Adipocyte (in vitro differentiated cells): ENCODE results near the gene MFNG.

ENCODE experiments used
- DNase-seq: peaks from one replicate; pipeline ENCODE4 v3.0.0-alpha.2; 2015; ENCODE audit warnings: low read depth
- H3K27me3 ChIP-seq: replicated peaks from 2 replicates; pipeline ENCODE4 v1.7.0; 2013; ENCODE audit warnings: mild to moderate bottlenecking, low read length, moderate library complexity; ENCODE audit not compliant: control insufficient read depth, insufficient read depth
- H3K36me3 ChIP-seq: 2 replicates; pipeline ENCODE4 v1.7.0; 2013; ENCODE audit warnings: low read length, mild to moderate bottlenecking, moderate library complexity; ENCODE audit not compliant: control insufficient read depth, insufficient read depth, severe bottlenecking
- H3K4me1 ChIP-seq: 2 replicates; pipeline ENCODE4 v1.7.0; 2013; ENCODE audit warnings: mild to moderate bottlenecking, low read length, moderate library complexity; ENCODE audit not compliant: control insufficient read depth, insufficient read depth
- H3K4me3 ChIP-seq: 2 replicates; pipeline ENCODE4 v1.7.0; 2013; ENCODE audit warnings: mild to moderate bottlenecking, low read length, moderate library complexity
- H3K9ac ChIP-seq: 2 replicates; pipeline ENCODE4 v1.7.0; 2013; ENCODE audit warnings: mild to moderate bottlenecking, low read length, moderate library complexity
- H3K9me3 ChIP-seq: 2 replicates; pipeline ENCODE4 v1.7.0; 2013; ENCODE audit warnings: mild to moderate bottlenecking, low read length, moderate library complexity; ENCODE audit not compliant: control insufficient read depth

Gene MFNG

GRCh38 chr22:37491559-37492427, 5.6 kb upstream of the MFNG start:
- no peak for DNase-seq
- no peak overlapping the region for H3K4me3 ChIP-seq
- H3K9me3 ChIP-seq, result no peaks in the 10 kb centered on the region
- peaks cover 5% of the 10 kb centered on the region for H3K27me3 ChIP-seq
- H3K36me3 ChIP-seq, result no peaks in the 10 kb centered on the region
- H3K4me1 ChIP-seq, result peaks cover 6% of the 10 kb centered on the region
- no peak overlapping the region for H3K9ac ChIP-seq

GRCh38 chr22:37491106-37491505, 4.9 kb upstream of the MFNG start:
- DNase-seq, result no peak
- H3K27me3 ChIP-seq, result peaks cover 10% of the 10 kb centered on the region
- no peak overlapping the region for H3K4me3 ChIP-seq
- peaks cover 5% of the 10 kb centered on the region for H3K4me1 ChIP-seq
- no peak overlapping the region for H3K9ac ChIP-seq
- H3K36me3 ChIP-seq, result no peaks in the 10 kb centered on the region
- no peaks in the 10 kb centered on the region for H3K9me3 ChIP-seq

GRCh38 chr22:37489983-37490382, 3.8 kb upstream of the MFNG start:
- H3K4me1 ChIP-seq, result peaks cover 5% of the 10 kb centered on the region
- no peaks in the 10 kb centered on the region for H3K36me3 ChIP-seq
- H3K9ac ChIP-seq, result no peak overlapping the region
- no peak overlapping the region for H3K4me3 ChIP-seq
- no peaks in the 10 kb centered on the region for H3K9me3 ChIP-seq
- peaks cover 14% of the 10 kb centered on the region for H3K27me3 ChIP-seq
- no peak for DNase-seq

- Histone ChIP-seq H3K9ac (no peak overlapping the region), H3K9me3 (no peaks in the 10 kb centered on the region), H3K4me3 (no peak overlapping the region), H3K36me3 (no peaks in the 10 kb centered on the region), H3K4me1 (peaks cover 5% of the 10 kb centered on the region), H3K27me3 (peaks cover 22% of the 10 kb centered on the region)
- no peak for DNase-seq
These were observed 2.4 kb upstream of the MFNG start for GRCh38 chr22:37488337-37489135.

DNA sequence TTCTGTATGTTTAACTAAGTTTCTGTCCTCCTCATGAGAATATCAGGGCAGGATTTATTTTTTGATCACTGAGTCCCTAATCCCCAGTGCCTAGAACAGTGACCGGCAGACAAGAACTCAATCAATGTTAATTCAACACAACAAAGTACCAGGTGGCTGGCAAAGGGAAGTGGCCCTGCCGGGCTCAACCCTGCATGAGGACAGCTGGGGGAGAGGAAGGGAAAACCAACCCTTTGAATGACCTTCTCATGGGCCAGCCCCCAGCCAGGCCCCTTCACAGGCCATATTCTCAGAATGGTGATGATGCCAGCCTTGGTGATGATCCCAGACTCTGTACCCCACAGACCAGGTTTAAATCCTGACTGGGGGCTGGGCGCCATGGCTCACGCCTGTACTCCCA, 1.4 kb upstream of the MFNG start:
- Histone ChIP-seq H3K4me3 (no peak overlapping the region), H3K36me3 (no peaks in the 10 kb centered on the region), H3K9me3 (no peaks in the 10 kb centered on the region), H3K27me3 (peaks cover 28% of the 10 kb centered on the region), H3K4me1 (no peaks in the 10 kb centered on the region), H3K9ac (no peak overlapping the region)
- DNase-seq, result no peak

GRCh38 chr22:37487129-37487528, 945 bp upstream of the MFNG start:
- H3K27me3 ChIP-seq, result peaks cover 32% of the 10 kb centered on the region

GRCh38 chr22:37485395-37486223, 575 bp downstream of the MFNG start:
- H3K4me1 ChIP-seq, result no peaks in the 10 kb centered on the region
- no peak overlapping the region for H3K9ac ChIP-seq
- H3K36me3 ChIP-seq, result no peaks in the 10 kb centered on the region
- H3K4me3 ChIP-seq, result no peak overlapping the region
- DNase-seq, result no peak
- no peaks in the 10 kb centered on the region for H3K9me3 ChIP-seq
- peaks cover 45% of the 10 kb centered on the region for H3K27me3 ChIP-seq

More at GRCh38 chr22:37487129-37487528, 945 bp upstream of the MFNG start:
- no peaks in the 10 kb centered on the region for H3K4me1 ChIP-seq
- no peaks in the 10 kb centered on the region for H3K36me3 ChIP-seq
- no peak for DNase-seq
- no peak overlapping the region for H3K4me3 ChIP-seq
- no peaks in the 10 kb centered on the region for H3K9me3 ChIP-seq
- H3K9ac ChIP-seq, result no peak overlapping the region

DNA sequence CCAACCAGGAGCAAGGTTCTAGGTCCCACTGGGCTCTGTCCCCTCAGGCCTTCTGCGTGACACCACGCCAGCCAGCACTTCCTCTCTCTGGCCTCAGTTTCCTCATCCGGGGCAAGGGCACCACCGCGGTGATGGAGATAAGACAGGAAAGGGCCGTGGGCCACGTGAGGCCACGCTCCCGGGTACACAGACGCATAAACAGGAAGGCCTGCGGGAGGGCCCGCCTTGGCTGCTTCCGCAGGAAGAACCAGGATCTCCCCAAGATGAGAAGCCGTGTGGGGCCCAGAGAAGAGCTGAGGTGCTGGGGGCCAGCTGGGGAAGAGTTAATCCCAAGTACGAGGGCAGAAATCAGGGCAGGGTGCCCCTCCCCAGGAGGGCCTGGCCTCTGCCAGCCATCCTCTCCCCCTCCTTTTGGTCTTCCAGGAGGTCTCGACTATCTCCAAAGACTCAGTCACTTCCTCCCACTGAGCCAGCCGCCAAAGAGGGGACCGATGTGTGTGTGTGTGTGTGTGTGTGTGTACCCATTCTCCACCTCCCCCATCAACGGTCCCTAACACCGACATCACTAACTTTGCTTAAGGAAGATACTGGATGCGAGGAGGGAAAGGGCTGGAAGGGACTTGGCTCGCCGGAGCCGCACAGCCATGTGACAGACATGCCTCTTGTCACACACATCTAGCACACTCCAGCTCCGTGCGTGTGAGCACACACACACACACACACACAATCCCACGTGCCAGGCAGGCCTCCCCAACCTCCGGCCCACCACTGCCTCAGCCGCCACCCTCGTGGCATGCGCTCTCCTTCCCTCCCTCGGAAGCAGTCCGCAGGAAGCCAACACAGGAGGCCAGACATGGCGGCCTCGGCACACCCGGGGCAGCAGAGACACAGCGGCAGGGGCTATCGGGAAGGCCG, 1.4 kb downstream of the MFNG start:
- Histone ChIP-seq H3K9ac (no peak overlapping the region), H3K9me3 (no peaks in the 10 kb centered on the region), H3K4me3 (no peak overlapping the region), H3K36me3 (no peaks in the 10 kb centered on the region), H3K27me3 (peaks cover 45% of the 10 kb centered on the region), H3K4me1 (no peaks in the 10 kb centered on the region)
- no peak for DNase-seq

DNA sequence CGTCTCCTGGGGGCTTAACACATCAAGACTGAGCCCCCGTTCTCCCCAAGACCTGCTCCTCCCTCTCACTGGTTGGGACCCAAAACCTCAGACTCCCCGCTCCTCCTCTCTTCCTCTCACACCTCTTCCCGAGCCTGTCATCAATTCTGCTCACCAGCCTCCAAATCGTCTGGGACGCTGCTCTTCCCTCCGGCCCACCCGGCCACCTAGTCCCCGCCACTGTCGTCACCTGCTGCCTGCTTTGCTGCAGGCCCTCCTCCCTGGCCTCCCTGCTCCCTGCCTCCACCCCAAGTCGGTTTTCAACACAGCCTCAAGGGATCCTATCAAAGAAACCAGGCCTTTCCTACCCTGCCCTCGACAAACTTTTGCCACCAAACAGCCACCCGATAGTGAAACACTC, 3.1 kb downstream of the MFNG start:
- no peaks in the 10 kb centered on the region for H3K36me3 ChIP-seq
- no peak for DNase-seq
- no peaks in the 10 kb centered on the region for H3K4me1 ChIP-seq
- no peak overlapping the region for H3K9ac ChIP-seq
- peaks cover 48% of the 10 kb centered on the region for H3K27me3 ChIP-seq
- H3K9me3 ChIP-seq, result no peaks in the 10 kb centered on the region
- no peak overlapping the region for H3K4me3 ChIP-seq

DNA sequence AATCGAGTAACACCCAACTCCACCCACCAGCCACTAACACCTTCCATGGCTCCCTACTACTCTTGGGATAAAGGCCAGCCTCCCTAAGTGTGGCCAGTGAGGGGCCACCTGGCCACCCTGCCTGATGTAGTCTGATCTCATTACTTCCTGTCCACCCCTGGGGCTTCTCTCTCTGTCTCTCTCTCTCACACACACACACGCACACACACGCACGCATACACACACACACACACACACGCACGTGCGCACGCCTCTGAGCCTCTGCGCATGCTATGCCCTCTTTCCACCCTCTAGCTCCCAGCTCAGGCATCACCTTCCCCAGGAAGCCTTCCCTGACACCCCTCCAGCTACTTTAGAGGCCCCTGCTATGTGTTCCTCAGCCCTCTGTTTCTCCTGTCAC, 3.9 kb downstream of the MFNG start:
- no peak for DNase-seq
- no peaks in the 10 kb centered on the region for H3K4me1 ChIP-seq
- H3K9me3 ChIP-seq, result no peaks in the 10 kb centered on the region
- no peaks in the 10 kb centered on the region for H3K36me3 ChIP-seq
- no peak overlapping the region for H3K9ac ChIP-seq
- H3K27me3 ChIP-seq, result peaks cover 50% of the 10 kb centered on the region
- no peak overlapping the region for H3K4me3 ChIP-seq
